HG03196 (cell line): ENCODE results near the gene ITPR2.
"Not testable (repeated sequence)": the region's sequence is repeated elsewhere in the genome, so short reads cannot be mapped to it uniquely, and the experiment has no call there.

Experiments used
- ATAC-seq: cut with Tn5 transposase; IDR thresholded peaks from one replicate; pipeline ENCODE4 v1.9.1; 2021; ENCODE audit not compliant: unreplicated experiment

ITPR2 gene

DNA sequence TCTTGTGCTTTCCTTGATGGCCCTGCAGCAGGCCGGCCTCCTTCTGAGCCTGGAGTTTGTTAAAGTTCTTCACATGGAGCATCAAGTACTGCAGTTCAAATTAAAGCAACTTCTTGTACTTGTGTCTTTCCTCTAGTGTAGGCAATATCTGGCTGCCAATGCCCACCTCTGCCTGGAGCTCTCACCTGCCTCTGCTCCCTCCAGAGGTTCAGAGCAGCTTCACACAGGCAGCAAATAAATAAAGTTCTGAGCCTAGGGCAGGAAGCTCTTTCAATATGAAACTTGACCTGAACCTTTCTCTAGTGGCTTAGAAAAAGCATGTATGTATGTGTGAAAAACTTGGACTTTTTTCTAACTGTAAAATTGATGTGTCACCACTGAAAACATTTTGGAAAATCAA, 65.9 kb downstream of the ITPR2 start:
- no peak for ATAC-seq

DNA sequence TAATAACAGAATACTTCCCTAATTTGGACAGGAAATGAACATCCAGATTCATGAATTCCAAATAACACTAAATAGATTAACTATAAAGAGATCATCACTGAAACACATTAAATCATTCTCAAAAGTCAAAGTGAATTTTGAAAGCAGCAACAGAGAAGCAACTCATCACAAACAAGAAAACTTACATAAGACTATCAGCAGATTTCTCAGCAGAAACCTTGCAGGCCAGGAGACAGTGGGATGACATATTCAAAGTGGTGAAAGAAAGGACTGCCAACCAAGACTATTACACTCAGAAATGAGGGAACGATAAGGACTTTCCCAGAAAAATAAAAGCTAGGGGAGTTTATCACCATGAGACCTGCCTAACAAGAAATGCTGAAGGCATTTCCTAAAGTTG, 70.8 kb downstream of the ITPR2 start:
- ATAC-seq = no peak

DNA sequence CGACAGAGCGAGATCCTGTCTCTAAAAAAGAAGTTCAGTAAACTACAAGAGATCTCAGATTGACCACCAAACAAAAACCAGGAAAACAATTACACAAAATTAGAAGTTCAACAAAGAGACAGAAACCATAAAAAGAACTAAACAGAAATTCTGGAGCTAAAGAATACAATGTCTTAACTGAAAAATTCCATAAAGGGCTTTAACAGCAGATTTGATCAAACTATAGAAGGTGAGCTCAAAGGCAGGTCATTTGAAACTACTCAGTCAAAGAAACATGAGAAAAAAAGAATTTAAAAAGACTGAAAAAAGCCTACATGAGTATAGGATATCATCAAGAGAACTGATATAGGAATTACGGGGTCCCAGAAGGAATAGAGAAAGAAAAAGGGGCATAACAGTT, 71.2 kb downstream of the ITPR2 start:
- no peak for ATAC-seq

GRCh38 chr12:26760657-26761293, 72.2 kb downstream of the ITPR2 start:
- no peak for ATAC-seq

- not testable (repeated sequence) for ATAC-seq
These were observed 77.6 kb downstream of the ITPR2 start for GRCh38 chr12:26755362-26755761.

GRCh38 chr12:26754148-26754547, 78.8 kb downstream of the ITPR2 start:
- no peak for ATAC-seq

- ATAC-seq = no peak
These were observed 81.8 kb downstream of the ITPR2 start for GRCh38 chr12:26751179-26751578.

DNA sequence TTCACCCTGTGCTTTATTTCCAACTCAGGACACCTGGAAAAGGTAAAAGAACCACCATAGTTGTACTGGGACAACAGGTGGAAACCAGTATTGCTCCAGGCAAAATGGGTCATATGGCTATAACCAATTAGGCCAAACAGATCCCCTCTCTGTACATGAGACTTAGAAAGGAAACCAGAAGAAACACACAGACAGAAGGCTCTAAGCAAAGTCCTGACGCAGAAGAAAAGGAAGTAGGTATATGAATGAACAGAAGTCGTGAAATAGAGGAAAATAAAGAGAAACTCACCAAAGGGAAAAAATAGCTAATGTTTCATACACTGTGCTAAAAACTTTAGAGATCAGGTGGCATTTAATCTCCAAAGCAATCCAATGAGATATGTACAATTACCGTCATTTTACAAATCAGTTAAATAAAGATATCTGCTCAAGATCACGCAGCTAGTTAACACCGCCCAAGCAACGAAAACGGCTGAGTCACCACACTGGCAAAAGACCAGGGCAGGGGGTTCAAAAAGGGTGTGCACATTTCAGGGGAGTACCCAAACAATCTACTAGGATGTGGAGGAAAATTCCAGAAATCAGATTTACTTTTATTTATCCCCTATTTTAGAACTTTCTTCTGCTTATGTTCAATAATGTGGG, 82.3 kb downstream of the ITPR2 start:
- peak; percentile 39 for ATAC-seq

DNA sequence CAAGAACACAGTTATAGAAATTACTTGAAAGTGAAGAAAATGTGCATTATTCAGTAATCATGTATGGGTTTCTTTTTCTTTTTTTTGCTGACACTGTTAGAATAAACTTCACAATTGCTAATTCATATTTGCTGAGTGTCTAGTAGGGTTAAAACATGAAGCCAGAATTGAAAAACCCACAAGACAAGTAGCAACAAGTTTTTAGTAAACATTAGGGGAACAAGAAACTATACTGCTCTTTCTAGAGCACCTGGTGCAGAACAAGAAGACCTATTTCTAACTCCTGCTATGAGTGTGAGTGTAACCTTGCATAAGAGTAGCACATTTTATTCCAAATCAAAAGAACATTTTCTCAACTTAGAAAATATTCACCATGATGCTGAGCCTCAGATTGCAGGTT, 83.2 kb downstream of the ITPR2 start:
- peak; percentile 72 for ATAC-seq

GRCh38 chr12:26748741-26749431, 84.1 kb downstream of the ITPR2 start:
- peak; percentile 39 for ATAC-seq

DNA sequence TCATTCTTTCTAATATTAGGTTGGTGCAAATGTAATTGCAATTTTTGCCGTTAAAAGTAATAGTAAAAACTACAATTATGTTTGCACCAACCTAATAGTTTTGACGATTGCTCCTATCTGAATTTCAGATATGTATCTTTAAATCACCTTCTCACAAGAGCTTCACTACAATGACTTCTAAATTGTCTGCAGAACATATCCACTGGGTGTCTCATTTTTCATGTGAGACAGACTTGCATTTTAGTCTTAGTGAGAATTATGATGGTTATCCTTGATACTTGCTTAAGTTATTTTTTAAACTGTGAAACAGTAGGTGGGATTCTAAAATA, 84.6 kb downstream of the ITPR2 start:
- ATAC-seq = no peak

DNA sequence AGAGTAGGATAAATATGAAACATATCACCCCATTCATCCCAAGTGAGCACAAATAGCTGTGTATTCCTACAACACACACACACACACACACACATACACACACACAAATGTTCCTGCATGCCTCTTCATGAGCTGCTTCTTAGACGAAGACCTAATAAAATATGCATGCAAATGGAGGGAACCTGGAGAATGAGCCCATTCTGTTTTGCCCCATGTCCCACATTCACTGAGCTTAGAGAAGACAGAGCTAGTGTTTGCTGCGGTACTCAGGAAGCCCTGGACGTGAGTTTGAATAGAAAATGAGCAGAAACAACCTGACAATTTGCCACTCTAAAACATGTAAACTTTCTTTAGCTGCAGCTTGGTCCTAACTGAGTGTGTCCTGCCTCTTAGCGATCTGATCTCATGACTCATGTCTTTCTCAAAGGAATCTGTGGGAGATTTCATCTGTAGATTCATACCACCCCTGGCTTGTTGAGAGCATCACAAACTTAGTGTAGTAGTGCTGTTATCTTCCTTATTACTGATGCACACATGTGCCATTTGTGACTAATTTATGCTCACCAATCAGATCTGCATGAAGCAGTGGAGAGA, 86.8 kb downstream of the ITPR2 start:
- no peak for ATAC-seq

GRCh38 chr12:26744697-26745440, 88.1 kb downstream of the ITPR2 start:
- no peak for ATAC-seq

DNA sequence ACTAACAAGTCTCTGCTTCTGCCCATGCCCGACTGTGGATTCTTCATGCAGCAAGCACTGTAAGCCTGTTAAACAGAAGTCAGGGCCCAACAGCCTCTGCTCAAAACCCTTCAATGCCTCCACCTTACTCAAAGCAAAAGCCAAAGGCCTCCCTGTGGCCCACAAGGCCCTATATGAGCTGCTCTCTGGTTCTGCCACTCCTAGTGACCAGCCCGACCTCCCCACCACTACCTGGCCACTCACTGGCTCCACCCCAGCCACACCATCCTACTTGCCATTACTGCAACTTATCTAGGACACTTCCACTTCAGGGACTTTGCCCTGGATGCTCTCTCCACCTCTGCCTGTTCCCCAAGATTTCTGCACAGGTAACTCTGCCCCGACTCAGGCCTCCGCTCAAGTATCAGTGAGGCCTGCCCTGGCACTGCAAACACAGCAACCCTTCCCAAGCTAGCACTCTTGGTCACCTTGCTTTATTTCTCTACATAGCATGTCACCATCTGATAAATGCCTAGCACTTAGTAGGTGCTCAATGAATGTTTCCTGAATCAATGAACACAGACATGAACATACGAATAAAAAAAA, 88.9 kb downstream of the ITPR2 start:
- no peak for ATAC-seq

- no peak for ATAC-seq
These were observed 91.3 kb downstream of the ITPR2 start for GRCh38 chr12:26741584-26742227.

GRCh38 chr12:26740991-26741390, 92.0 kb downstream of the ITPR2 start:
- ATAC-seq = no peak

- no peak for ATAC-seq
These were observed 92.6 kb downstream of the ITPR2 start for GRCh38 chr12:26740348-26740747.

DNA sequence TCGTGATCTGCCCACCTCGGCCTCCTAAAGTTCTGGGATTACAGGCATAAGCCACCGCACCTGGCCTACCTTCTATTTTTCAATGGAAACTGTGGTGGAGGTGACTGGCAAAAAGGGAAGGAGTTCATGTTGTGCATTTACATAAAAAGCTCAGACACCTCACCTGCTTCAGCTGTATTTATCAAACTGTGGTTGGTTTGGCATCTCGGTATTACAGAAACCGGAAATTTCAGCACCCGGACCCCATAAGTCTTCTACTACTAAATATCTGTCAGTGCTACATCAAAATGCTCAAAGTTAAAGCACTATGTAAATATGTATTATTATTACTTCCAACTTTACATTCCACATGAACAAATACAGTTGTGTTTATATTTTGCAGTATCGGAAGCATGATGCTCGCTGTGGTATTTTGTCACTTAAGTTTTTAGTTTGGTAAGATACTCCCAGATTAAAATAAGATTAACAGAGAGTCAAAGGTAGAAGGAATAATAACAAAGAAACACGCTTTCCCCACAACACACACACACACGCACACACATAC, 95.4 kb downstream of the ITPR2 start:
- ATAC-seq = no peak

DNA sequence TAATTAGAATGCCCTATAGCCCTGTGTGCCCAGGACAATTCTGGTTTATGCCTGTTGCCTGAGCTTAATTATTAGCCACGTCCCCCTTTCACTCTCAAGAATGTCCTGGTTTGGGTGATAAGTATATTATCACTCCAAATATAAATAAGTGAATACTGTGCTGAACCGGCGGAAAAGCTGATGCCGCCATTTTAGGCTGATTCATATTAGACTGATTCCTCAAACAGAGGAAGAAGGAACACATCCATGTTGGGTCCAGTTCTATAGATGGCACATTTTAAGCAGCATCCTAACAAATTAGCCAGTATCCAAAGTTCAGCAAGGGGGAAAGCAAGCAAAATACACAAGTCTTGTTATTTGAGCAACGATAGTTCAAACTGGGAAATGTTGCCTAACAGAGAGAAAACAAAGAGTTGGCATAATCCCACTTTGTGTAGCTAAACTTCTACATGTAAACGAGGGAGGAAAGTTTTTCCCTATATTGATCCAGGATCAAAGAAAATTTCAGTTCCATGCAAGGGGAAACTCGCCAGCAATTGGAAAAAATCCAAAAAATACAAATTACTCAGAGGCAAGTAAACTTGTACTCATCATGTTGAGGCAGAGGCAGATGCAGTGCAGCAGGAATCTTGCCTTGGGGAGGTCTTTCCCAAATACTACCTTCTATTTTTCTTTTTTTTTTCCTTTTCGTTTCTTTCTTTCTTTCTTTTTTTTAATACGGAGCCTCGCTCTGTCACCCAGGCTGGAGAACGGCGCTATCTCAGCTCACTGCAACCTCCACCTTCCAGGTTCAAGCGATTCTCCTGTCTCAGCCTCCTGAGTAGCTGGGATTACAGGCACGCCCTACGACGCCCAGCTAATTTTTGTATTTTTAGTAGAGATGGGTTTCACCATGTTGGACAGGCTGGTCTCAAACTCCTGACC, 96.2 kb downstream of the ITPR2 start:
- no peak for ATAC-seq
